HG02981 (cell line): ENCODE data around the gene MYBPC3.

Source experiments
- ATAC-seq: cut with Tn5 transposase; IDR thresholded peaks from one replicate; pipeline ENCODE4 v1.9.1; 2021; ENCODE audit warnings: mild to moderate bottlenecking, moderate library complexity; ENCODE audit not compliant: unreplicated experiment

Gene MYBPC3

DNA sequence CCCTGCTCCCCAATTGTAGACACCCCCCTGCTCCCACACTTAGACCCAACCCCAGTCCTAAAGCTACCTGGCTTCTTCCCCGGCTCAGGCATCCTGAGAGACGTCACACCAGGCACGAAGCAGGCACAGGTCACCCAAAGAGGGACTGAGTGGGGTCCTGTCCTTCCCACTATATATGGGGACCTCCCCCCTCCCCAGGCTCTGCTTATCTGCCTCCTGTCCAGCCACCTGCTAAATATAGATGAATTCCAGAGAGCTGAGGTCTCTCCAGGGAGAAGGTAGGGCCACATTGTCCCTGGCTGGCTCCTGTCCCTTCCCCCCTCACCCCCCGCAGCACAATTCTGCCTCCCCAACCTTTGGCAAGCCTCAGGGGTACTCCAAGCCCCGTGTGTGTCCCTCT is at the start of gene MYBPC3:
MYBPC3 (minus strand) TSS at position 147 of the 400 bp plus-strand sequence; CDS start at position 92, 55 bp downstream.
- no peak for ATAC-seq

GRCh38 chr11:47400768-47401279 is 48.3 kb upstream of the MYBPC3 start:
- no peak for ATAC-seq

- ATAC-seq, result no peak
These were observed 47.6 kb upstream of the MYBPC3 start for GRCh38 chr11:47399860-47400767.

- no peak for ATAC-seq
These were observed 46.0 kb upstream of the MYBPC3 start for GRCh38 chr11:47398551-47398950.

- ATAC-seq, result no peak
These were observed 45.5 kb upstream of the MYBPC3 start for GRCh38 chr11:47398011-47398410.

- no peak for ATAC-seq
These were observed 43.5 kb upstream of the MYBPC3 start for GRCh38 chr11:47396049-47396320.

DNA sequence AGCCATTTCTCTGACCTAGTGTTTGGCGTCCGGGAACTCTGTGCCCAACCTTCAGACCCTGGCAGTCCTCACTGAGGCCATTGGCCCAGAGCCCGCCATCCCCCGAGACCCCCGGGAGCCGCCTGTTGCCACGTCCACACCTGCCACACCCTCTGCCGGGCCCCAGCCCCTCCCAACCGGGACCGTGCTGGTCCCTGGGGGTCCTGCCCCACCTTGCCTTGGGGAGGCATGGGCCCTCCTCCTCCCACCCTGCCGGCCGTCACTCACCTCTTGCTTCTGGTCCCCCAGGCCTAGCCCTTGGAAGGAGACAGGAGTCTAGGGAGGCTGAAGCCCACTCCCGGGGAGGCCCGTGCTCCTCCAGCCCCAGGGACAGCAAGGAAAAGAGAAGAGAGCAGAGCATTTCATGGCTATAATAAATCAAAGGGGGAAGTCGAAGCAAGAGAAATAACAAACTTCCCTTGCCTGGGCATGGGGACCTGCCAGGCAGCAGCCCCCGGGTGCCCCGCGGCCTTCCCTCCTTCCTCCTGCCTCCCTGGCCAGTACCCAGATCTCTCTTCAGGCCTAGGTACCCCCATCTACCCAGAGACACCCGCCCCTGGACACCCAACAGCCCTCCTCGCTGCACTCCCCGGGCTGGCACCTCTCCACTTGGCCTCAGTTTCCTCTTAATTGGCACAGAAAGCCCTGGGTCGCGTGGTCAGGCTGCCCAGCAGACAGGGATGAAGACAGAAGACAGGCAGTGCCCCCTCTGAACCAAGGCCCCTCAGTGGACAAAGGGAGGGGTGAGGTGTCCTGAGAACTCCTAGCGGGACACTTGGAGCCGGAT is 42.9 kb upstream of the MYBPC3 start:
- no peak for ATAC-seq

GRCh38 chr11:47394322-47395222 is 42.1 kb upstream of the MYBPC3 start:
- ATAC-seq, result peak; percentile 54

GRCh38 chr11:47394050-47394321 is 41.5 kb upstream of the MYBPC3 start:
- no peak for ATAC-seq

- no peak for ATAC-seq
These were observed 40.9 kb upstream of the MYBPC3 start for GRCh38 chr11:47393163-47394049.

GRCh38 chr11:47392546-47393162 is 40.2 kb upstream of the MYBPC3 start:
- ATAC-seq, result no peak

- no peak for ATAC-seq
These were observed 39.4 kb upstream of the MYBPC3 start for GRCh38 chr11:47391711-47392432.

GRCh38 chr11:47391077-47391583 is 38.6 kb upstream of the MYBPC3 start:
- ATAC-seq, result no peak

- ATAC-seq, result no peak
These were observed 37.9 kb upstream of the MYBPC3 start for GRCh38 chr11:47390422-47390760.

DNA sequence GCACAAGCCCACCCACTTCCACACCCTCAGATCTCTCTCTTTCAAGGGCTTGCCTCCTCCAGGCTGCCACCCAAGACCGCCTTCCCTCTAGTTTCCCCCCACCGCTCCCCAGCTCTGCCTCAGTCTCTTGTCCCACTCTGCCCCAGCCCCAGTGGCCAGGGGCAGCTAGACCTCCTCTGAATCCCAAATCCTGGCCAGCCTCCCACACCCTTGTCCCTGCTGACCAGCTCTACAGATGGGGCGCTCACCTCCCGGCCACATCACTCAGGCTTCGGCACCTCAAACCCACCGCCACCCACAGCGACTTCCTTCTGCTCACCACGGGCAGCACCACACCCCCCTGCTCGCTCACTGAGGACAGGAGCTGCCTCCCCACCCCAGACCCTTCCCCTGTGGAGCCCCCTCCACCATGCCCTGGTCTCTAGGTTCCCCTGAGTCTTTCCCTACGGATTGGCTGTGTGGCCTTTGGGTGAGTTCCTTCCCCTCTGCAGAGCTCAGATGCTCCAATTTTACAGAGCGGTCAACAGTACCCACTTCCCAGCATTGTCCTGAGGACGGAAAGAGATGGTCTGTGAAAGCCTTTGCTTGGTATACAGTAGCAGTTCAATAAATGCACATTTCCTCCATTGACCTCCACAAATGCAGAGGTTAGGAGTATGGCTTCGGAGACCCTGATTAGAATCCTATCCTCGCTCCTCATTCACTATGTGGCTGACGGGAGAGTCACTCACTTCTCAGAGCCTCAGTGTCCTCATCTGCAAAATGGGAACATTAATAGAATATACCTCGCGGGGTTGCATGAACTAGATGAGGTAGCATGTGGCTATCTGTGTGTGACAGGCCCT is 37.3 kb upstream of the MYBPC3 start:
- no peak for ATAC-seq

- no peak for ATAC-seq
These were observed 36.4 kb upstream of the MYBPC3 start for GRCh38 chr11:47388697-47389576.
